ENCODE measurements around the gene DENND1C.
"Not testable (repeated sequence)": the region's sequence is repeated elsewhere in the genome, so short reads cannot be mapped to it uniquely, and the experiment has no call there.

The DENND1C gene

GRCh38 chr19:6508028-6508771 lies 26.6 kb upstream of the DENND1C start:
- not testable (repeated sequence) for DNase-seq

GRCh38 chr19:6503407-6504201 lies 22.0 kb upstream of the DENND1C start:
- DNase-seq, result no peak

GRCh38 chr19:6501740-6502648 lies 20.4 kb upstream of the DENND1C start, which contains the start of gene TUBB4A:
Gene TUBB4A (minus strand): TSS chr19:6502309. CDS start chr19:6502212, 97 bp downstream.
- peak in 1 of 2 experiments; percentile 46 for DNase-seq

GRCh38 chr19:6500837-6501739 lies 19.5 kb upstream of the DENND1C start:
- no peak for DNase-seq

GRCh38 chr19:6499052-6499790 lies 17.6 kb upstream of the DENND1C start:
- DNase-seq, result no peak

- no peak for DNase-seq
Measured at GRCh38 chr19:6498294-6499036, 16.9 kb upstream of the DENND1C start.

- no peak for DNase-seq
Measured at GRCh38 chr19:6495947-6496346, 14.4 kb upstream of the DENND1C start.

GRCh38 chr19:6494438-6495036 lies 12.9 kb upstream of the DENND1C start:
- DNase-seq, result no peak

- no peak for DNase-seq
Measured at GRCh38 chr19:6491802-6492592, 10.4 kb upstream of the DENND1C start.

- DNase-seq, result no peak
Measured at GRCh38 chr19:6490134-6490533, 8.5 kb upstream of the DENND1C start.

- no peak for DNase-seq
Measured at GRCh38 chr19:6489278-6490061, 7.9 kb upstream of the DENND1C start.

GRCh38 chr19:6484831-6485230 lies 3.2 kb upstream of the DENND1C start:
- DNase-seq, result no peak

- DNase-seq, result no peak
Measured at GRCh38 chr19:6484230-6484629, 2.6 kb upstream of the DENND1C start.

GRCh38 chr19:6483235-6483634 lies 1.6 kb upstream of the DENND1C start:
- no peak for DNase-seq

- DNase-seq, result no peak
Measured at GRCh38 chr19:6482343-6482686, 728 bp upstream of the DENND1C start.

GRCh38 chr19:6480848-6481415 lies 655 bp downstream of the DENND1C start:
- DNase-seq, result no peak

GRCh38 chr19:6479836-6480398 lies 1.7 kb downstream of the DENND1C start:
- DNase-seq, result no peak

GRCh38 chr19:6478815-6479214 lies 2.8 kb downstream of the DENND1C start:
- DNase-seq, result no peak

All from NCI-H526 (cell line).